ENCODE results near the gene CCN6. TPM values are rescaled to one million over a fixed set of nuclear protein-coding genes. Genes with fewer than 3 reads are reported as not detected.
A peak's percentile ranks its signal among the peaks of the same experiment; 100 is the strongest.

CCN6 gene
- total RNA-seq, 4 donors from 2014 or later = 0.39 to 0.42 TPM; not detected in 2

DNA sequence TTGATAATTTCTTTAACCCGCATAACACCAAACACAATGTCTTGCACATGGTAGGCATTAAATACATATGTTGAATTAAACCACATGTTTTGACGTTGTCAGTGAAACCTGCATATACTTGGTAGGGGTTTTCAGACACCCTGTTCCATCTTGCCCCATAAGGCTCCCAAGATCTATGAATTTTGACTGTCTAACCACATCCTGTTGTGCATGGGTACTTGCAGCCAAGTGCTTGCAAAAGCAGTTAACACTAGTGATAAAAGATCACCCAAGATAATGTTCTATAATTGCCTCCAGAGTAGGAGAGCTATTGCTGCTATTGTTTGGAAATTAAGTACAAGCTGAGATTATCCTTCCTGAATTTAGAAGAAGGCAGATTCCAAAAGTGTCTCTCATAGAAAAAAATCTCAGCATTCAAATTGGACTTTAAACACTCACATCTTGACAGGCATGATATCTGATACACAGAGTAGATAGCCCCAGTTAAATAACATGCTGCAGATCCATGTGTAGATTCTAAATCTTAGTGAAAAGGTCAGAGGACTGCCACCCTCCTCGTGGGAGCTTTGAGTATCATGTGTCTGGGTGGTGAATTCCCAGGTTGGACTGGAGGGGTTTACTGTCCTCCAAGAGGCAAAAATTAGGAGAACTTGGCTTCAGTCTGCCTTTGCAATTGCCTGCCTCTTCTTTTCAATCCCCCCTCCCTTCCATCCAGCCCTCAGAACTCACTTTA is 25.8 kb upstream of the CCN6 start:
- Histone ChIP-seq H3K4me1 (peaks cover 0 to 52% (median 22%) of the 10 kb centered on the region in 4 donors), H3K27ac (peak overlapping the region in 3 of 4 donors; percentile 10 to 96 (median 91)), H3K36me3 (no peaks in the 10 kb centered on the region), H3K4me3 (no peak overlapping the region), H3K9me3 (peaks cover 0 to 5% (median 0%) of the 10 kb centered on the region in 4 donors), H3K27me3 (no peaks in the 10 kb centered on the region)
- WGBS, 2 donors = 76 to 82% methylated on average over 3 of the region's 3 CpGs
- no peak for DNase-seq (ENCODE audit: low spot score in 2 of 2)
- no peak for TF ChIP-seq POLR2A (IDR thresholded peaks at IDR 0.05)
- TF ChIP-seq, protein P1, sequence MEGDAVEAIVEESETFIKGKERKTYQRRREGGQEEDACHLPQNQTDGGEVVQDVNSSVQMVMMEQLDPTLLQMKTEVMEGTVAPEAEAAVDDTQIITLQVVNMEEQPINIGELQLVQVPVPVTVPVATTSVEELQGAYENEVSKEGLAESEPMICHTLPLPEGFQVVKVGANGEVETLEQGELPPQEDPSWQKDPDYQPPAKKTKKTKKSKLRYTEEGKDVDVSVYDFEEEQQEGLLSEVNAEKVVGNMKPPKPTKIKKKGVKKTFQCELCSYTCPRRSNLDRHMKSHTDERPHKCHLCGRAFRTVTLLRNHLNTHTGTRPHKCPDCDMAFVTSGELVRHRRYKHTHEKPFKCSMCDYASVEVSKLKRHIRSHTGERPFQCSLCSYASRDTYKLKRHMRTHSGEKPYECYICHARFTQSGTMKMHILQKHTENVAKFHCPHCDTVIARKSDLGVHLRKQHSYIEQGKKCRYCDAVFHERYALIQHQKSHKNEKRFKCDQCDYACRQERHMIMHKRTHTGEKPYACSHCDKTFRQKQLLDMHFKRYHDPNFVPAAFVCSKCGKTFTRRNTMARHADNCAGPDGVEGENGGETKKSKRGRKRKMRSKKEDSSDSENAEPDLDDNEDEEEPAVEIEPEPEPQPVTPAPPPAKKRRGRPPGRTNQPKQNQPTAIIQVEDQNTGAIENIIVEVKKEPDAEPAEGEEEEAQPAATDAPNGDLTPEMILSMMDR (IDR thresholded peaks at IDR 0.05) = no peak
- TF ChIP-seq EP300 (IDR thresholded peaks at IDR 0.05) = no peak

GRCh38 chr6:112029045-112029822 is 24.7 kb upstream of the CCN6 start:
- TF ChIP-seq POLR2A (IDR thresholded peaks at IDR 0.05) (no peak), EP300 (IDR thresholded peaks at IDR 0.05) (no peak)
- TF ChIP-seq, protein P1 (IDR thresholded peaks at IDR 0.05) = peak; percentile 27 to 51 (median 47)
- H3K27ac ChIP-seq = peak overlapping the region; percentile 34 to 96 (median 72)

GRCh38 chr6:112030206-112030960 is 23.5 kb upstream of the CCN6 start:
- TF ChIP-seq EP300 (IDR thresholded peaks at IDR 0.05) (no peak), POLR2A (IDR thresholded peaks at IDR 0.05) (no peak)
- TF ChIP-seq, protein P1 (IDR thresholded peaks at IDR 0.05) = no peak
- H3K4me3 ChIP-seq = no peak overlapping the region
- no peaks in the 10 kb centered on the region for H3K27me3 ChIP-seq
- no peak for DNase-seq (ENCODE audit: low spot score in 2 of 2)
- H3K4me1 ChIP-seq = peaks cover 0 to 72% (median 33%) of the 10 kb centered on the region in 4 donors
- H3K27ac ChIP-seq = peak overlapping the region; percentile 53 to 96 (median 78)
- H3K36me3 ChIP-seq = no peaks in the 10 kb centered on the region
- 79 to 83% methylated on average over 7 of the region's 7 CpGs for WGBS, 2 donors
- H3K9me3 ChIP-seq = no peaks in the 10 kb centered on the region

More at GRCh38 chr6:112029045-112029822, 24.7 kb upstream of the CCN6 start:
- WGBS, 2 donors = 79 to 80% methylated on average over 15 of the region's 15 CpGs
- H3K9me3 ChIP-seq = no peaks in the 10 kb centered on the region
- H3K36me3 ChIP-seq = no peaks in the 10 kb centered on the region
- H3K27me3 ChIP-seq = no peaks in the 10 kb centered on the region
- peaks cover 0 to 61% (median 25%) of the 10 kb centered on the region in 4 donors for H3K4me1 ChIP-seq
- DNase-seq (ENCODE audit: low spot score in 2 of 2) = peak in 1 of 2 donors; percentile 74
- no peak overlapping the region for H3K4me3 ChIP-seq

- Histone ChIP-seq H3K27me3 (no peaks in the 10 kb centered on the region), H3K9me3 (no peaks in the 10 kb centered on the region), H3K4me3 (no peak overlapping the region), H3K4me1 (peaks cover 0 to 80% (median 33%) of the 10 kb centered on the region in 4 donors), H3K27ac (peak overlapping the region; percentile 53 to 96 (median 78)), H3K36me3 (no peaks in the 10 kb centered on the region)
- WGBS, 2 donors = 15 to 17% methylated on average over 3 of the region's 3 CpGs
- TF ChIP-seq EP300 (IDR thresholded peaks at IDR 0.05) = peak in 1 of 2 donors; percentile 53
- TF ChIP-seq POLR2A (IDR thresholded peaks at IDR 0.05) = no peak
- TF ChIP-seq, protein P1 (IDR thresholded peaks at IDR 0.05) = no peak
- no peak for DNase-seq (ENCODE audit: low spot score in 2 of 2)
These were observed 22.8 kb upstream of the CCN6 start for GRCh38 chr6:112030961-112031660.

Measured in tibial nerve (tissue), 4 donors.